Hematopoietic multipotent progenitor cell treated with erythropoietin and hydrocortisone succinate and interleukin-3 and kit ligand, for 4 days (in vitro differentiated cells): ENCODE measurements around the gene LEFTY1.

Source experiments
- DNase-seq: peaks from one replicate; pipeline ENCODE4 v3.0.0-alpha.2; 2015

The LEFTY1 gene

DNA sequence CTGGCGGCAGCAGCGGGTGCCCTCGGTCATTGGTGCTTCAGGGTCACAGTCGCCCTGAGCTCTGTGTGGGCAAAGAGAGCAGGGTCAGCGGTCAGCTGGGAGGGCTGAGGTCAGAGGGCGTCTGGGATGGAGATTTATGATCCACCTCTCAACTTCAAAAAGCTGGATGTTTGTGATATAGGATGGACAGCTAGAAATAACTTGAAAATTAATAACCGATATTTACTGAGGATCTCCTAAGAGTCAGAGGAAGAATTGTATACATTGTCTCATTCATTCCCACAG, 2.0 kb downstream of the LEFTY1 start:
- DNase-seq = no peak

DNA sequence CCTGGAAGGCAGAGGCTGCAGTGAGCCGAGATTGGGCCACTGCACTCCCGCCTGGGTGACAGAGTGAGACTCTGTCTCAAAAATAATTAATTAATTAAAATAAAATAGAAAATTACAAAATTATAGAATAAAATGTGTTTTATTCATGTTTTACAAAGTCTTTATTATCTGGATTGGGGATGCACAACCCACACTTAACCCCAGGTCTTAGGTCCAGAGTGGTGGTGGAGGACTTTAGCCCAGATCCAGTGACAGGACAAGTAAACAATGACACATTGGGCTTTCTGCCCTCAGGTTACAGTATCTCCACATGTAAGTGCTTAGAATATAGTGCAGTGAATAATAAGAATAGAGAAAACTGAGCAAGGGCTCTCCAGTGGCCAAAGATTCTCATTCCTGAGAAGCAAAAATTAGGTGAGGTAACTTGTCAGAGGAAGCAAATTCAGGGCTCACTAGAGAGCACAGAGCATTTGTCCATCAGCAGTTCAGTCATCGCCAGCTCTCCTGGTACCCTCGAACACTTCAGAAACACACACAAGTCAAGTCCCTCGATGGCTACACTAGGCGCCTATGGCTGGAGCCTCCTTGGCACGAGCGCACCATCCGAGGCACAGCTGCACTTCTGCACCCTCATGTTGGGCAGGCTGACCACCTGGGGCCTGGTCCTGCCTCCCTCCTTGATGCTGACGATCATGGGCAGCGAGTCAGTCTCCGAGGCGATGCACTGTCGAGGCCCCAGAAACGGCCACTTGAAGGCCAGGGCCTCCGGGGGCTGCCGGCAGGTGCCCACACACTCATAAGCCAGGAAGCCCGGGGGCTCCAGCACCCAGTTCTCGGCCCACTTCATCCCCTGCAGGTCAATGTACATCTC, 2.6 kb downstream of the LEFTY1 start:
- DNase-seq = no peak

DNA sequence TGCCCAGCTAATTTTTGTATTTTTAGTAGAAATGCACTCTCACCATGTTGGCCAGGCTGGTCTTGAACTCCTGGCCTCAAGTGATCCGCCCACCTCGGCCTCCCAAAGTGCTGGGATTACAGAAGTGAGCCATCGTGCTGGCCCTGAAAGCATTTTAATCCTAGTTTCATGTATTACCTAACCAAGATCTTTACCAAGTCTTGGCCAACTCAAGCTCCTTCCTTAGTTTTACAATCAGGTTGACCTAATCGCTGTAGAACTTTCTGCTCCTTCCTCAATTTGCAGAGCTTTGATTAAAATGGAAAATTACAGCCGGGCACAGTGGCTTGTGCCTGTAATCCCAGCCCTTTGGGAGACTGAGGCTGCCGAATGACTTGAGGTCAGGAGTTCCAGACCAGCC, 3.6 kb downstream of the LEFTY1 start:
- no peak for DNase-seq

DNA sequence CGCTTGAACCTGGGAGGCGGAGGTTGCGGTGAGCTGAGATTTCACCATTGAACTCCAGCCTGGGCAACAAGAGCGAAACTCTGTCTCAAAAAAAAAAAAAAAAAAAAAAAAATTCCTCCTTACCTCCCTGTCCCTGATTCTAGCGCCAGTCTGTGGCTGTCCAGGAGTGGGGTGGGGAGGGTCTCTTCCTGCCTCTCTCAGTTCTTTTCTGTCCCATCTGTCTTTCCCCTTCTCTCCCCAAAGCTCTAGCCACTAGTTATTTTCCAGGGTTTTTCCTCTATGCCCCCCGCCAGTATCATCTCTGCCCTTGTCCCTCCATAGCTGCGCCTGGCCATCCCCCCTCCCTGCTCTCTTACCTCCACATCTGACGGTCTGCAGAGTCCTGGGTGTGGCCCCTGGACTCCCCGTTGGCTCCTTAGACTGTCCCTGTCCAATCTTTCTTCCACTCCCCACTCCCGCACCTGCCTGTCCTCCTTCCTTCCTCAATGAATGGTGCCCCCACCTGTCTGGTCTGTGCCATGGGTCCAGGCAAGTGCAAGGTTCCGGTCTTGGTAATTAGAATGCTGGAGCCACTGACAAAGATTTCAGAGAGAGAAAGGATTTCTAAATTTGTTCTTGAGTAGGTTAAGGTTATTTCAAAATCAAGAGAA, 5.2 kb downstream of the LEFTY1 start:
- DNase-seq = no peak

DNA sequence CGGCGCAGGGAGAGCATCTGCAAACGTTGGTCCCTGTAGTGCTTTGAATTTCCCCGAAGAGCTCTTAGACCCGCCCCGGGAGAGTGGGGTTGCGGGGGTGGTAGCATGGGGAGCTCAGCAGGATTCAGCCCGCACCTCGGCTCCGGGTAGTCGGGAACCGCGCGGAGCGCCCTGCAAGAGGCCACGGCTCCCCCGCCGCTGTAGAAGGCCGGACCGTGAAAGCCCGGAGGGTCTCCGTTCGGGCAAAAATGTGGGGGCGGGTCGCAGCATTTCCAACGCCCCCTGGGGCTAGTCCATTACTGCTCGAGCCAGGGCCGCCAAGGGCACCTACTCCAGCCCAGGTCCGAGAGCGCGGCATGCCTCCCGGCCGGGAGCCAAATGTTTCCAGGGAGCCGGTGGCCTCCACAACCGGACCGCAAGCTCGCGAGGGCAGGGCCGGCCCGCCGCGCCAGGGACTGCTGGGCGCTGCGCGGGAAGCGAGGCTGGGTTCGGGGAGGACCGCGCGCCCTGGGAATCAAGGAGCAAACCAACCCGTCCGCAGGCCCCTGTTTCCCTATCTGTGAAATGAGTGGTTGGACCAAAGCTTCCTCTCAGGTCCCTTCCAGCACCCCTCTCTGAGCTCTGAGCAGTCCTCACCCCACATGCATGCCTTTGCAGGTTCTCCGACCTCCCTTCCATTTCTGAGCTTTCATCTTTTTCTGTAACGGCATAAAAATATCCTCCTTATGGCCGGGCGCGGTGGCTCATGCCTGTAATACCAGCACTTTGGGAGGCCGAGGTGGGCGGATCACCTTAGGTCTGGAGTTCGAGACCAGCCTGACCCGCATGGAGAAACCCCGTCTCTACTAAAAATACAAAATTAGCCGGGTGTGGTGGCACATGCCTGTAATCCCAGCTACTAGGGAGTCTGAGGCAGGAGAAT, 6.0 kb downstream of the LEFTY1 start:
- peak; percentile 67 for DNase-seq

DNA sequence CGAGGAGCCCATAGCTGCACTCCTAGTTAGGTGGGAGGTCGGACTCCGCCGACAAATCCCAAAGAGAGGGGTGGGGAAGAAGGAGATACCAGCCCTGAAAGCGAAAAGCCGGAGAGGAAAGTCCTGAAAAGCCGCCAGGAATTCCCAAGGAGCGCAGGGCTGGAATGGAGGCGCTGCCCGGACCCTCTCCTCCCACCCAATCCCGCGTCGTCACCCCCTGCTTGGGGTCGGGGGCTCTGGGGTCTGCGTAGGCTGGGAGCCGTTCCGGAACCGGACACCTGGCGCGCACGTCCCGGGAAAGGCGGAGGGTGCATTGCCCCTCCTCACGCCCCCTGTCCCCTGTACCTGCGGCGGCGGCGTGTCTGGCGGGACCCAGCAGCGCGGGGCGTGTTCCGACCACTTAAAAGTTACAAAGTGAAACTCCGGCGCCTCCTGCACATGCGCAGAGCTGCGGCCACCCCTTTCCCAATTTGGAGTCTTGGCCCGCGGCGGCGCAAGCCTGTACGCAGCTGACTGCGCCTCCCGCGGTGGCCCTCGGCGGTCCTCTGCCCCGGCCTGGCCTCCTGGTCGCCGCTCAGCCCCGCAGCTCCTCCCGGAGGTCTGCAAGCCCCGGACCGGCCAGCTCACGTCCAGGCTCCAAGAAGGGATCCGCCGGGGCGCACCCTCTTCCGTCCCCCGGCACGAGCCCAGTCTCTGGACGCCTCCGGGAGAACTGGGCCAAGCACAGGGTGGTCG, 6.8 kb downstream of the LEFTY1 start, which contains the start of gene TMEM63A:
Gene TMEM63A, minus strand, starts transcription at position 422 of the 735 bp plus-strand sequence. CDS start 4,800 bp downstream, outside the sequence.
- peak; percentile 94 for DNase-seq

DNA sequence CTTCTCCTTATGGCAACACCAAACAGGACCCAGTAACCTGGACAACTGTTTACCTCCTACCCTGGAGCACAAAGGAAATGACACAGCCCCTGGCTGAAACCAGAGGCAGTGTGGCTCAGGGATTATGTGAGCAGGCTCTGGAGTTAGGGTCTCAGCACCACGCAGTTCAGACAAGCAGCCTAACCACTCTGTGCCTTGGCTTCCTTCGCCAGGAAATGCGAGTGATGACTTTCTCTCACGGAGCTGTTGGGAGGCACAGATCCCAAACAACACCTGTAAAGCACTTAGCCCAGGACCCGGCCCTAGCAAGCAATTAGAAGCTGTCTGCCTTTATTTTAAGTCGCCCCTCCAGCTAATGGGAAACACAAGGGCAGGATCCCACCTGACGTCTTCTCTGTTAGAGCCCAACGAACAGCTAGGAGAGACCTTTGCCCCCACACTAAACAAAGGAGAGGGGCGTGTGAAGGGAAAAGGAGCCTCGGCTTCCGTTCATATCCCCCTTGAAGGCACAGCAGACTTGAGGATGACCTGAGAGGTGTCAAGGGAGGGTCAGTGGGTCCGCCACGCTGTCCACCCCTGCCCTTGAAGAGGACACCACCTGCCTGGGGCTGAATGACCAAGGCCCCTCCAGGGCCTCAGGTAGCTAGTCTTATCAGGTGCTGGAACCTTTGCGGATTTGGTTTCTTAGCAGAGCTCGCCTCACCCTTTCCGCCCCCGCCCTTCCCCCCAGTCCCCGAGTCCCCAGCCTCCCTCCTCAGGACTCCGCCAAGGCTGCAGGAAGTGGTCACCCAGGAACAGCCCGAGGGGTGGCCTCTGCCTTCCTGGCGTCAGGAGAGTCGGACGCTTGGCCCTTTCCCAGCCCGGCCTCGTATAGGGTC, 7.6 kb downstream of the LEFTY1 start:
- peak; percentile 74 for DNase-seq

DNA sequence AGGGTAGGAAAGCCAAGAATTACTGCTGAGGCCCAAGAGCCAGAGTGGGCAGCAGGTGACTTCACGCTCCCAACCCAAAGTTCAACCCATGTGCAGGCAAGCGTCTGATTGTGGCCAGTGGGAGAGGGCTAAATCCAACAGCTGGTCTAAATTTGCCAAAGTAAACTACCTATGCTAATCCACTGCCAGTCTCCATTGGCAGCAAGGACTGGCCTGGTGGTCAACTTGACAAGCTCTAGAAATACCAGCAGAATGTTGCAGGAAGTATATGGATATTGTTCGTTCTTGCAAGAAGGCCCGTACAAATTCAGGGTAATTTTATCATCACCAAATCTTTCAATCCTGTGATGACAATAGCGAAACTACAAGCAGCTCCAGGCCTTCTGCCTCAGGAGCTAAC, 8.3 kb downstream of the LEFTY1 start:
- no peak for DNase-seq

DNA sequence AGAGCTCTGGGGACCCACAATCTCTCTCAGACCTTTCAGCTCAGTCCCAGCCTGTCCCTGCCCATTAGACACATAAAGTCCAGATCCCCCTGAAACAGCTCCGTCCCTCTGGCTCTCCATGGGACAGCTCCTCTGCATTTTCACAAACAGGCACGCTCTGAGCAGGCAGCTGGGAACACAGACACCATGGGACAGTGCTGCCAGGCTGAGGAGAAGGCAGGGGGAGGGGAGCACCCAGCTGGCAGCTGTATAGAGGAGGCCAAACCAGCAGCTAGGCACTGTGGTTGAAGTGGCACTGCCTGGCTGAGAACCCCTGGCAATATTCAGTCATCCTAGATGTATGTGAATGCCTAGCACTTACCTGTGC, 8.7 kb downstream of the LEFTY1 start:
- DNase-seq = peak; percentile 21

DNA sequence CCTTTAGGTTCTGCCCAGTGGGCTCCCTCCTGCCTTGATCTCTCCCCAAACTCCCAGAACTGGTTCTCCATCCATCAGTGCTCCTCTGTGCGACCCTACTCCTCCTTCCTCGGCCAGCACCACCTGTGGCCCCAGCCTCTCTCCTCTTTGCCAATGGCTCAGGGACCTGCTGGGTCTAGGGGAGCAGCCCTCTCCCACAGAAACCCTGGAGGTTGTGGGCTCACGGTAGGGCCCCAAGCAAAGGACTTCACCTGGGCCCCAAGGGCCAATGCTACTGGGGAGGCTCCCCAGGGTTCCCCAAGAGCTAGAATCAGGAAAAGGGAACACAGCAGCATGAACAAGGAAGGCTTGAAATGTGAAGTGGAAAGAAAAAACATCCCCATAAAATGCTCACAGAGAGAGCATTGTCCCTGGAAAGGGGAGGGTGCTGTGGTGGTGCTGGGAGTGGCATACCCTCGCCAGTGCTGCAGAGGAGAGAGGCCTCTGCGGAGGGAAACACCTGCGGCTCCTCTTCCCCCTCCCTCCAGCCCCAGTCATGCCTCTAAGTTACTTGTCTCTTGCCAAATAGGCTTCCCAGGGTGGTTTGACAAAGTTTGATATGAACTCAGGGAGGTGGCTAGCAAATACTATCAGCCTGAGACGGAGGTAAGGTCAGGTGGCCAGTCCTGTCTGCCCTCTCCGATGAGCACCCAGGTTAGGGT, 9.3 kb downstream of the LEFTY1 start:
- peak; percentile 76 for DNase-seq

DNA sequence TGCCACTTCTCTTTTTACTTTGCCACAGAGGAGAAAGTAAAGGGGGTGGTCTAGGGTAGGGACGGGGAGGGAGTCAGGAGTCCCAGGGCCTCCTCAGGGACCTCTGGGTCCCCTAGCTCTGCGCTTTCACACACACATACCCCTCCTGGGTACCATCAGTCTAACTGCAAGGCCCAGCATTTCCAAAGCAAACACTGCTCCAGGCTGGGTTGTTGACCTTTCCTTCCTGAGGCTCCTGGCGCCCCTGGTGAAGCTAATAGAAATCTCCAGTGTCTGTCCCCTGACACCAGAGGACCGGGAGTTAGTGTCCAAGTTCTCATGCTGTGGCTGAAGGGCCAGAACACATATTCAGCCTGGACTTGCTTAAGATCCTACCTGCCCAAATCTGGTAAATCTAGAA, 10.7 kb downstream of the LEFTY1 start:
- no peak for DNase-seq

DNA sequence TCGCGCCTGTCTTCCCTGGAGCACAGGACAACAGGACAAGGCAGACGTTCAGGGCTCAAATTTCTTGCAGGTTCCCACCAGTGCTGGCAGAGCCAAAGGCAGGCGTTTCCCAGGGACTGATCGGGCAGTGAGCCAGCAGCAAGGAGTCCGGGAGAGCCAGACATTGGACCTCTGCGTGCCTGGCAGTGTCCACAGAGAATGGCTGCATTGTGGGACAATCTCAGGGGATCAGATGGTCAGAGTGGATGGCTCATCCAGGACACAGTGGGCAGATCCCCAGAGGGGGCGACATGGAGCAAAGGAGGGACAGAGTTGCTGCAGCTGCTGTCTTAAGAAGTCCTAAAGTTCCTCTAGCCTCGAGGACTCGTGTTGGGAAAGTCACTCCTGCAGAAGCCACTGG, 11.4 kb downstream of the LEFTY1 start:
- DNase-seq = peak; percentile 69

DNA sequence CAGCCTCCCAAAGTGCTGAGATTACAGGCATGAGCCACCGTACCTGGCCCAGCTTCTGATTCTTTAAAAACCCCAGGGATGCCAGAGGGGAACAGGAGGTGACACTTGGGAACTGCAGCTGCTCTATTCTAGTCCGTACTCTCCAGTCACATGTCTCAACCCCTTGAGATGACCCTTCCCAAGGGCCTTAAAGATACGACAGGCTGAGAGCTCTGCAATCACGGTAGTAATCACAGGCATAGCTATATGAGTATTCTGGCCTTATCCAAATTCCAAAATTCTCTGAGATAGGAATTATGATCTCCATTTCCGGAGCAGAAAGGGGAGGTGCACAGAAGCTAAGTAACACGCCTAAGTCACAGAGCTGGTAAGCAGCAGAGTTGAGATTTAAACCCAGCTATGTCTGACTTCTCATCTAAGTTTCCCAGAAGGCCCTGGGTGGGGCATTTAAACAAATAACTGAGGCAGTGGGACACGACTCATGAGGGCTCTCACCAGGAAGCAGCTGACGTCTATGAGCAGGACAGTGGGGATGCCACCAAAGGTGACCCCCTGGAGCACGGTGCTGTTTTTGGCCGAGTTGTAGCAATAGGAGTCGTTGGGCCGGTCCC, 11.9 kb downstream of the LEFTY1 start:
- DNase-seq = no peak

DNA sequence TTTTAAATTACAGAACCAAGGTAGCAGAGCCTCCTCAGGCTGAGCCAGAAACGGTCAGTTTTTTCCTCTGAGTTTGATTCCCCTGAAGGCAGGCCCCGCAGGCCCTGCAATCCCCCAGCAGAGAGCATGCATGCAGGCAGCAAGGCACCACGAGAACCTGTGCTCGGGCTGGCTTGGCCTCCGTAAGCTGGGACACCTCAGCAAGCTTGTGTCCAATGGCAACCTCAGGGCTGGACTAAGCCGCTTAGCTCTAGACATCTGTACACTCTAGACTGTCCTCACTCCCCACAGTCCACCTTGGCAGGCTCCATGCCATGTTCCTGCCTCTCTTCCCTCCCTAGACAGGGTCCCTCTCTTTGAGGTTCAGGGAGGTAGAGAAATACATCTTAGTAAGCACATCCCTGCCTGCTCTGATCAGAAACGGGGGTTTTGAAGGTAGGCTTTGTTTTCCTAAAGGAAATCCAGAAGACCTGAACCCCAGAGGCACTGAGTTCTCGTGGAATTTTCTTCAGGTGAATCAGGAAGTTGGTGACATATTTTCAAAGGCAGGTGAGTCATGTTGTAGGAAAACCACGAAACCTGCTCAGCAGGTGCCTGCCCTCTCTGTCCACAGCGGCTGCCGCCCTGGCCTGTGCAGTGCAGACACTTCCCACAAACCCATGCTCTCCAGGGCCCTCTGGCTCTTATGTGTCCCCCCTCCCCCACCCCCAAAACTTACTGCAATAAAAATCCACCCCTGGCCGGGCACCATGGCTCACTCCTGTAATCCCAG, 13.7 kb downstream of the LEFTY1 start:
- no peak for DNase-seq

DNA sequence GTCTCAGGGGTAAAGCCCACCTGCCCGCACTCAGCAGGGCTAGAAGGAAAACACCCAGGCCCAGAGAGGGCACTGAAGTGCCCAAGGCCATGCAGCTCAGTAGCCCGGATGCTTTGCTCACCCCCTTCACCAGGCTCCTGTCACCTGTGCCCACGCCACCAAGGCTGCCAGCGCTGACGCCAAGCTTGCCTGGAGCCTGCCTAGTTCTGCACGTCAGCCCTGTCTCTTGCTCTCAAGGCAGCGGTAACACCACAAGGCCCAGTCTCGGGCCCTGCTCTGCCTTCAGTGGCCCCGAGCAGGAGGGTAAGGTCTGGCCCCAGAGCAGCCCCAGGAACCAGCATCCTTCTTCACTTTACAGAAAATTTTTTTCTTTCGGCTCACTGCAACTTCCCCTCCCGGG, 14.5 kb downstream of the LEFTY1 start:
- DNase-seq = no peak

DNA sequence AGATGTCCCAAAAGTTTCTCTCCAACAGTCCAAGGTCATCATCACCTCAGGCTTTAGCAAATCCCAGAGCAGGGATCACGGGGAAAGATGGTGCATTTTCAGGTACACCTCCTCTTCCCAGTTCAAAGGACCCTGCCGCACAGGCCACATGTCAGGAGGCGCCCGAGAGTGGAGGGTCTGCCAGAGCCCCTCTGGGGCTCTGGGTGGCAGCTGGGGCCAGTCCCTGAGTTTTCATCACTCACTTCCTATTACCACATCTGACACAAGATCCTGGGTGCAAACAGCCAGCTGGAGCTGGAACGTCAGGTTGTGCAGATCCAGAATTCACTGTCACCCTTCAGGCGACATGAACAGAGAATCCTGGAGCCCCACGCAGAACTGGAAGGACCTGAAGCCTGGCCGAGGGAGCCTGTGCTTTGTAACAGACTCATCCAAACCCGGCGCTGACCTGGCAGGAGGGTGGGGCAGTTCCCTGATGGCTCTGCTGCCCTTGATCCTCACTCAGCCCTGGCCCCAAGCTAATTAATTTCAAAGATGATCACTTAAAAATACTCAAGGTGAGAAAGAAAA, 15.6 kb downstream of the LEFTY1 start:
- no peak for DNase-seq

DNA sequence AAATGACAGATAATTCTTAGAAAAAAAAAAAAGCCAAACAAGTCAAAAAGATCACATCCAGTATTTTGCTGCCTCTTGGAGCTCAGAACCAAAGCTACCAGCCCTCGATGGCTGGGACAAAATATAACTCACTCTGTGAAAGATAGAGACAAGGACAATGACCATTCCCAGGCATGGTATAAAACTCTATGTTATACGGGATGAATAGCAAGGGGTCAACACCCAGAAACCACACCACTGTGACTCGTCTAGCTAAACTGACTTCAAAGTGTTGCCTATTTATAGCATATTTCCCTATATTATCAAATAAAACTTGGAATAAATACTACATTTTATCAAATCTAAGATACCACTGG, 16.9 kb downstream of the LEFTY1 start:
- no peak for DNase-seq

DNA sequence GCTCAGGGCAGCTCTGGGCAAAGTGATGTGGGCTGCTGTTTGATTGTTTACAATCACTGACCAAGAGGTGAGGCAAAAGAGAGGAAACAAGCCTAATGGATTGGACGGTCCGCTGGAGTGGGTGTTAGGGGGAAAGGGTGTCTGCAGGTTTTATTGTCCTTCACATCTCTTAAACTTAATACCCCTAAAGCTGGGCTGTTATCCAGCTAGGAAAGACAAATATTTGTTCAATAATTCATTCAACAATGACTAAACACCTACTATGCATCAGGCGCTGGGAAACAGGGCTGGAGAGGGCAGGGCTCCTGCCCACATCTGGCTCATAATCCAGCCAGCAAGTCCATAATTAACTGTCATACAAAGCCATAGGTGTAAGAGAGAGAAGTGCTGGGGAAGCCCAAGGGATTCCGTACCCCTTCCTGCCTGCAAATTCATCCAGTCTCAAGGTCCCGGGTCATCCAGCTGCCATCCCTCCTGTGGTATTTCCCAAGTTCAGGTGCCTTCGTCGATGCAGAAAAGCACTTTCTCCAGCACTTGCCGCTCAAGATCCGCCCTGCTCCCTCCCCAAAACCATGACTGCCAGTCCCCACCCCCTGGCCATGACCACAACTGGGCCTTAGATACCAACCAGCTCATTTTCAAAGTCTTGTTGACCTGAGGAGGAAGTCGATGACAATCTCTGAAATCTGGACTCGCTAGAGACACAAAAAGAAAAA, 17.4 kb downstream of the LEFTY1 start:
- DNase-seq = peak; percentile 78

DNA sequence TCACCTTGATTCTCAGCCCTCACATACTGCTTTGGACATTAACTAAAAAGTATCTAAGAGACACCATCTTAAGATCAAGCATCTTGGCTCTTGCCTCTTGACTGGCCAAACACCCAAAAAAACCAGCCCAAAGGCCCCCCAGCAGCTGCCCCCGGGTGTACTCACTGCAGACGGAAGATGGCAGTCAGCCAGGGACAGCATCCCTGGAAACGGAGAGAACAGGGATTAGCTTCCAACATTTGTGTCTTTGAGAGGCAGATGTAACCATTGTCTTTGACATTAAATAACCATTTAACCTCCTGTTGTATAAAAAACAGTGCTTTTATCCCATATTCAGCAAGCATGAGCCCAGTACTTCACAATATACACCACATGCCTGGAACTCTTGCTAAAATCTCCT, 18.0 kb downstream of the LEFTY1 start:
- no peak for DNase-seq
